ENCODE measurements around the gene FEZF1. TPM values are rescaled to one million over a fixed set of nuclear protein-coding genes. Genes with fewer than 3 reads are reported as not detected.
"Not testable (repeated sequence)": the region's sequence is repeated elsewhere in the genome, so short reads cannot be mapped to it uniquely, and the experiment has no call there.

FEZF1 gene
- total RNA-seq, 1 donor from 2014 or later, result not detected

GRCh38 chr7:122307228-122307621, 2.7 kb upstream of the FEZF1 start:
- DNase-seq (ENCODE audit: low spot score), result no peak

DNA sequence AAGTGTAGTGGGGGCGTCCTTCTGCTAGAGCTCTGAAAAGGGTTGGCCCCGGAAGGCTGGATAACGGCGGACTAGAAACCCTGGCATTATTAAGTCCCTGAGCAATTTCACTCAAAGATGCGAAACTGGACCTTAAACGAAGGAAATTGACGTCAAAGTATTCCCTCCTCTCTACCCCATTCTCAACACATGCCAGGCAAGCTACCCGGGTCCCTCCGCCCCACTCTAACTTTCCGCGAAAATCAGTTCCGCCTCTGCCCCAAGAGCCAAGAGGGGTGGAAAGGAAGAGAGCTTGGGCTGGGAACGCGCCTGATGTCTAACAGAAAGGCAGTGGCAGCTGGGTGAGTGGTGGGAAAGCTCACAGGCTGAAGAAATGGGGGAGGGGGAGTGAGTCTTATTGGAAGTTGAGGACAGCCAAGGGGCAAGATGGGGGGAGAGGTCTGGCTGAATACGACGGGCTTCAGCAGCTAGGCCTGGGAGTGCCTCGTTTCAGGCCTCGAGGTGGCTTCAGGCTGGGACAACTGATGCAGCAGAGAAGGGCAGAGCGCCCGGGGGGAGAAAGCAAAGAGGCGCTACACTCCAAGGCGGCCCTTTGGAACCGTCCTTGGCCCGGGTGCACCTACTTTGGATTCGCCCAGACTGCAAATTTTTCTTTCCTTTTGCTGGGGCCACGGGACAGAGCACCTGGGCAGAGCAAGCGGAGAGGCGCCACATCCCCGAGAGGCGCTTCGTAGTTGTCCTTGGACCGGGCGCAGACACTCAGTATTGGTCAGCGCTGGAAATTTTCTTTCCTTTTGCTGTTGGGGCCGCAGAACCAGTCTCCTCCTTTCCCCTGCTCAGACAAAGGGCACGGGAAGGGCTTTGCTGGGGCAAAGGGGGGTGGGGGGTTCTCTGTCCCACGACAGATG, 2.0 kb upstream of the FEZF1 start:
- no peak for DNase-seq (ENCODE audit: low spot score)

GRCh38 chr7:122305475-122306319, 1.1 kb upstream of the FEZF1 start:
- DNase-seq (ENCODE audit: low spot score), result no peak

GRCh38 chr7:122304996-122305421, 459 bp upstream of the FEZF1 start:
- no peak for DNase-seq (ENCODE audit: low spot score)

- DNase-seq (ENCODE audit: low spot score), result no peak
Observed at GRCh38 chr7:122303531-122304318, 825 bp downstream of the FEZF1 start.

- no peak for DNase-seq (ENCODE audit: low spot score)
Observed at GRCh38 chr7:122302761-122303530, 1.6 kb downstream of the FEZF1 start.

- DNase-seq (ENCODE audit: low spot score), result no peak
Observed at GRCh38 chr7:122301858-122302760, 2.4 kb downstream of the FEZF1 start.

- DNase-seq (ENCODE audit: low spot score), result no peak
Observed at GRCh38 chr7:122300956-122301833, 3.4 kb downstream of the FEZF1 start.

DNA sequence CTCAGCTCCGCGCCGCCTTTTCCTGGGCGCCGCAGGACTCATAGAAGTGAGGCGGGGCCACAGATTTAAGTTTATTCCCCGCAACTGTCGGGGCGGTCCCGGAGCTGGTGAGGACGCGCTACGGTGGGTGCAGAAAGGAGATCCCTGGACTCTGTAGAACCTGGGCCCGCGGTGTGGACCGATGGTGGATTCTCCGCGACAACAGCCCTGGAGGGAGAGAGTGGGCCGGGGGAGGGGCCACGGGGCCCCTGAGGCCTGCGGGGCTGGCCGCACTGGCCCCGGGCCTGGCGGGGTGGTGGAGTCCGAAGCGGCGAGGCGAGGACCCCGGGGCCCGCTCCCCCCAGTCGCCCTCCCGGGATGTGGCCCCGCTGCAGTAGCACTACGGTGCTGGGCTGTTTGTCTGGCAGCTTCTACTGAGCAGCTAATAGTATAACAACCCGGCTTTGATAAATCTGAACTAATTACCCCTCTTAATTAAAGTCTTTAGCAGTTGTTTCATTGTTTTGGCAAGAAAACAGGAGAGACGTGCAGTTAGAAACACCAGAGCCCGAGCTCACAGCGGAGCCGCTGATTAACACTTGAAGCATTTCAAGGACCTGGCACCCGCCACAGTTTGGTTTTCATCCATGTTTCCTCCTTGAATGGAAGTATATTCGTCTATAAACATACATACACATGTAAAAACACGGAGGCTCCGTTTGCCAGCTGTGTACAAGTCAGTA, 4.2 kb downstream of the FEZF1 start:
- DNase-seq (ENCODE audit: low spot score), result no peak

- no peak for DNase-seq (ENCODE audit: low spot score)
Observed at GRCh38 chr7:122299624-122300210, 4.8 kb downstream of the FEZF1 start.

DNA sequence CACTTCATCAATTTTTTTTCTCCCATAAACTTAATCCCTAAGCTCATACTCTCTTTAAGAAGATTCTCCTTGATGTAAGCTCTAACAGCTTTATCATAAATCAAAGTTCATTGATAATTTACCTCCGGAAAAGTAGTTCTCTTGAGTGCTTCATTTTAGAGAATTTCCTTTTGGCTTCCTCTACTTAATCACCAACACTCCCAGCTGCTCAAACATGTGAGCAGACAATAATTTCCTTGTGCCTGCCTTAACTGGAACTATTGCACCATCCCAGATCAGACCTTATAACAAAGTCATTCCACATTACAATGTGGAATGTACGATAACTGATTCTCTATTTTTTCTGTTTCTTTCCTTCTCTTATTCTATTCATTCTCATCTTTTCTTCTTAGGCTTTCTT, 5.9 kb downstream of the FEZF1 start:
- no peak for DNase-seq (ENCODE audit: low spot score)

GRCh38 chr7:122298131-122298530, 6.4 kb downstream of the FEZF1 start:
- DNase-seq (ENCODE audit: low spot score), result no peak

GRCh38 chr7:122291189-122291588, 13.4 kb downstream of the FEZF1 start:
- DNase-seq (ENCODE audit: low spot score), result no peak

- no peak for DNase-seq (ENCODE audit: low spot score)
Observed at GRCh38 chr7:122290476-122290875, 14.1 kb downstream of the FEZF1 start.

GRCh38 chr7:122289426-122289825, 15.1 kb downstream of the FEZF1 start:
- DNase-seq (ENCODE audit: low spot score), result no peak

GRCh38 chr7:122284608-122285007, 19.9 kb downstream of the FEZF1 start:
- not testable (repeated sequence) for DNase-seq (ENCODE audit: low spot score)

GRCh38 chr7:122273117-122273516, 31.4 kb downstream of the FEZF1 start:
- no peak for DNase-seq (ENCODE audit: low spot score)

All from mesenteric fat pad (tissue), 1 donor.